ENCODE data around the gene MYD88. TPM values are rescaled to one million over a fixed set of nuclear protein-coding genes. Genes with fewer than 3 reads are reported as not detected.

Gene MYD88
- total RNA-seq, 6 donors from 2014 or later, result 38.1 to 116 (median 83.3) TPM

DNA sequence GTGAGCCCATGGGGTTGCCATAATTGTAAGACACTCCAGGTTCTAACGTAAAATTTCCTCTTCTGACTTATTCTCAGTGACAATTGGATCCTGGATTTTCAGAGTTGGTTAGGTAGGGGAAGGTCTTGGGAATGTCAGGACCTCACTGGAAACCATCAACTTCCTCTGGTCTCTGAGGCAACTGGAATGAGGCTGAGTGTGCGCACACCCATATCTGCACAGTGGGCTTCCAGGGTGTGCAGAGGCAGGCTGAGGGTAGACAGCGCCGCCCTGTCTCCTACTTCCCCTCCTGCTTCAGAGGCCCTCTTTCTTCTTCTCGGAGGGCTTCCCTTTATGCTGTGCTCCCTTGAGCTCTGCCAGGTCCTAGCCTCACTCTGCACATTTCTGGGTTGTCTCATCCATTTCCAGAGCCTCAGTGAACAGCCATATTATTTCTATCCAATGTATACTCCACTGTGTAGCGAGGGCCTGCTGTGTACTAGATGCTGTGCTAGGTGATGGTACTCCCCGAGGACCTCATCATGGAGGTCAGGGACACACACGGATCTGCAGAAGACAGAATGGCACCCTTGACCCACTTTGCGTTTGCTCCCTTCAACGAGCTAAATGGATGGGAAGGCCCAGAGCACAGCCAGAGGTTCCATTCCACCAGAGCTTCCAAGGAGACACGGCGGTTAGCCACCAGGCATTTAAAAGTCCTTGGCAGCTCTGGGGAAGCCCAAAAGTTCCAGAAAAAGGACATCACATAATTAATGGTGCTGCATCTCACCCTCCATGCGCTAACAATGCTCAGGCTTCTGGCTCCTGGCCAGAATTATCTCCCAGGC is 19.8 kb upstream of the MYD88 start:
- peaks cover 10 to 44% (median 35%) of the 10 kb centered on the region in 4 donors for H3K36me3 ChIP-seq
- H3K9me3 ChIP-seq, result no peaks in the 10 kb centered on the region
- no peak overlapping the region for H3K27ac ChIP-seq
- ATAC-seq (ENCODE audit: low FRiP score in 2 of 2), result no peak
- H3K4me1 ChIP-seq, result no peaks in the 10 kb centered on the region
- DNase-seq, result no peak
- H3K4me3 ChIP-seq, result no peak overlapping the region
- H3K27me3 ChIP-seq, result no peaks in the 10 kb centered on the region
- WGBS, 2 donors, result 89 to 90% methylated on average over 10 to 13 of the region's 13 CpGs
- TF ChIP-seq POLR2AphosphoS5 (IDR thresholded peaks at IDR 0.05) (no peak), EP300 (IDR thresholded peaks at IDR 0.05) (no peak), CTCF (IDR thresholded peaks at IDR 0.05) (no peak), POLR2A (IDR thresholded peaks at IDR 0.05) (no peak)

GRCh38 chr3:38119248-38119544 is 19.3 kb upstream of the MYD88 start:
- H3K4me3 ChIP-seq, result no peak overlapping the region
- ATAC-seq (ENCODE audit: low FRiP score in 2 of 2) (no peak), DNase-seq (no peak)
- 100% methylated on average over 1 of the region's 1 CpG for WGBS, 2 donors
- H3K27me3 ChIP-seq, result no peaks in the 10 kb centered on the region
- TF ChIP-seq POLR2AphosphoS5 (IDR thresholded peaks at IDR 0.05) (no peak), EP300 (IDR thresholded peaks at IDR 0.05) (no peak), CTCF (IDR thresholded peaks at IDR 0.05) (no peak), POLR2A (IDR thresholded peaks at IDR 0.05) (no peak)
- H3K27ac ChIP-seq, result no peak overlapping the region
- no peaks in the 10 kb centered on the region for H3K9me3 ChIP-seq
- no peaks in the 10 kb centered on the region for H3K4me1 ChIP-seq
- peaks cover 16 to 50% (median 39%) of the 10 kb centered on the region in 4 donors for H3K36me3 ChIP-seq

GRCh38 chr3:38119821-38120692 is 18.4 kb upstream of the MYD88 start:
- H3K27ac ChIP-seq, result no peak overlapping the region
- ATAC-seq (ENCODE audit: low FRiP score in 2 of 2) (no peak), DNase-seq (peak in 1 of 2 donors; percentile 17)
- no peaks in the 10 kb centered on the region for H3K27me3 ChIP-seq
- 86 to 97% methylated on average over 2 to 7 of the region's 7 CpGs for WGBS, 2 donors
- TF ChIP-seq POLR2A (IDR thresholded peaks at IDR 0.05) (no peak), EP300 (IDR thresholded peaks at IDR 0.05) (no peak), CTCF (IDR thresholded peaks at IDR 0.05) (no peak), POLR2AphosphoS5 (IDR thresholded peaks at IDR 0.05) (no peak)
- no peaks in the 10 kb centered on the region for H3K9me3 ChIP-seq
- H3K4me3 ChIP-seq, result no peak overlapping the region
- H3K4me1 ChIP-seq, result no peaks in the 10 kb centered on the region
- H3K36me3 ChIP-seq, result peaks cover 17 to 59% (median 46%) of the 10 kb centered on the region in 4 donors

- H3K27ac ChIP-seq, result no peak overlapping the region
- H3K36me3 ChIP-seq, result peaks cover 19 to 67% (median 54%) of the 10 kb centered on the region in 4 donors
- no peaks in the 10 kb centered on the region for H3K9me3 ChIP-seq
- WGBS, 2 donors, result 88 to 91% methylated on average over 11 of the region's 11 CpGs
- H3K27me3 ChIP-seq, result no peaks in the 10 kb centered on the region
- ATAC-seq (ENCODE audit: low FRiP score in 2 of 2) (no peak), DNase-seq (peak in 1 of 2 donors; percentile 19)
- TF ChIP-seq POLR2A (IDR thresholded peaks at IDR 0.05), result no peak
- no peak for TF ChIP-seq EP300 (IDR thresholded peaks at IDR 0.05)
- TF ChIP-seq POLR2AphosphoS5 (IDR thresholded peaks at IDR 0.05), result no peak
- TF ChIP-seq CTCF (IDR thresholded peaks at IDR 0.05), result no peak
- H3K4me3 ChIP-seq, result no peak overlapping the region
- no peaks in the 10 kb centered on the region for H3K4me1 ChIP-seq
Measured at GRCh38 chr3:38120693-38121450, 17.6 kb upstream of the MYD88 start.
